ENCODE results near the gene EFNA1.

The EFNA1 gene

GRCh38 chr1:155127105-155127966 lies at the start of gene EFNA1:
Gene EFNA1, plus strand, starts transcription at chr1:155127876. Its CDS starts 102 bp downstream, at chr1:155127978.
- no peak for DNase-seq (ENCODE audit: low read depth in 2 of 2)

DNA sequence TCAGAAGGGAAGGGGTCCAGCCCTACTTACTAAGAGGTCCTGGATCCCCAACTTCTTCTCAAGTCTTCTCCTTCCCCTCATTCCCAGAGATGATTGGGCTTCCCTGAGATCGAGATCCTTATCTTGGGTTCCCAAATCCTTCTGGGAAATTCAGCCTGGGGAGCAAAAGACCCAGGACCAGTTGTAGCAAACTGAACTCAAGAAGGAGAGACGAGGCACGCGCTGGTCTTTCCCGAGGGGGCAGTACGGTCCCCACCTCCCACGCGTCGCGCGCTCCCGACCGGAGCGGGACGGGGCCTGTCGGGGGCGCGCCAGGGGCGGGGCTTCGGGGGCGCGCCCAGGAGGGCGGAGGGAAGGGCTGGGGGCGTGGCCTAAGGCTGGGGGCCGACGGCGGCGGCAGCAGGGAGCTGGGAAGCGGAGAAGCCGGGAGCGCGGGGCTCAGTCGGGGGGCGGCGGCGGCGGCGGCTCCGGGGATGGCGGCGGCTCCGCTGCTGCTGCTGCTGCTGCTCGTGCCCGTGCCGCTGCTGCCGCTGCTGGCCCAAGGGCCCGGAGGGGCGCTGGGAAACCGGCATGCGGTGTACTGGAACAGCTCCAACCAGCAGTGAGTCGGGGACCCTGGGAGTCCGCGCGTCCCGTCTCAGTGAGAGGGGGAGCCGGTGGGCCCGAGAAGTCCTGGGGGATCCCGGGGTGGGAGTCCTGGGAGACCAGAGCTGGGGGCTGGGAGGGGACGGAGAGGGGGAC lies 49.0 kb upstream of the EFNA1 start, which contains the start of gene EFNA3:
EFNA3 (plus strand) TSS at position 369 of the 741 bp plus-strand sequence; CDS start at position 474, 105 bp downstream.
- no peak for DNase-seq (ENCODE audit: low read depth in 2 of 2)

DNA sequence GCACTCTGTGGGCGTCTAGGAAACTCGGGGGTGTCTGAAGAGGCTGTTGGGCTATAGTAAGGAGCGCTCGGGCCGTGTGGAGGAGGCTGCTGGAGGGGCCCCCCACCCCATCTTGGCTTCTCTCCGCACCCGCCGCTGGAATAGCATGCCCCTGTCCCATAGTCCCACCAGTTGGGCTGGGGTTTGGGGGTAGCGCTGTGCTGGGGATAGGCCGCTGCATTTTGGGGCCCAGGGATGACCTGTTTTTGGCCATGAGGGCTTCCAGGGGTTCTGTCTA lies 48.5 kb upstream of the EFNA1 start:
- DNase-seq (ENCODE audit: low read depth in 2 of 2), result no peak

- no peak for DNase-seq (ENCODE audit: low read depth in 2 of 2)
Observed at GRCh38 chr1:155079487-155080311, 48.0 kb upstream of the EFNA1 start.

GRCh38 chr1:155080312-155081228 lies 47.1 kb upstream of the EFNA1 start:
- DNase-seq (ENCODE audit: low read depth in 2 of 2), result no peak

DNA sequence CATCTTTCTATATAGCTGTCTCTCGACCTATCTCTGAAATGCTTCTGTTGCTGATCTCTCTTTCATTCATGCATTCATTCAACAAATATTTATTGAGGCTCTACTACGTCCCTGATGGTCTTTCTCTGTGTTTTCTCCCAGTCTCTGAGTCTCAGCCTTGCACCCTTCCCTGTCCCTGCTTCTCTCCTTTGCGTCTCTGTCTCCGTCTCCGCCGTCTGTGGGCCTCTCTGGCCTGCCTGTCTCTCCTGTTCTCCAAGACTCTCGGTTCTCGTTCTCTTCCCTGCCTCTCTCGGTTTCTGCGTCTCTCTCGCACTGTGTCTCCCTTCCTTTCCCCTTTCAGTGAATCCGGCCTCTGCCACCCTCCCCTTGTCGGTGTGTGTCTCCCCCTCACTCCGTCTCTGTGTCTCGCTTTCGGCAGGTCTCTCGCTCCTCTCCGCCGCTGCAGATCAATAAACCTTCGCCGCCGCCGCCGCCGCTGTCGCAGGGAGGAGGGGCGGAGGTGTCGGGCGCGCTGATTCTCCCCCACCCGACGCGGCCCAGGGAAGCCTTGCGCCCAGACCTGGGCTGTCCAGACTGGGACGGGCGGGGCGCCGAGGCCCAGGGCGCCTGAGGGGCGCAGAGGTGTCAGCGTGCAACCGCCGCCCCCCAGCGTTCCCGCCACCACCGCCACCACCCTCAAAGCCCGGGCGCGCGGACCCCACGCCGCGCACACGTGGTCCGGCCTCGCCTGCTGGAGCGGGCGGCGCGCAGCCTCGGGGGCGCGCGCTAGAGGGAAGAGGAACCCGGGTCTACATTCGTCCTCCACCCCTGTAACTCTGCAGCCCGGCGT lies 46.0 kb upstream of the EFNA1 start:
- no peak for DNase-seq (ENCODE audit: low read depth in 2 of 2)

- DNase-seq (ENCODE audit: low read depth in 2 of 2), result no peak
Observed at GRCh38 chr1:155082301-155083051, 45.2 kb upstream of the EFNA1 start.

- DNase-seq (ENCODE audit: low read depth in 2 of 2), result no peak
Observed at GRCh38 chr1:155083052-155083541, 44.6 kb upstream of the EFNA1 start.

GRCh38 chr1:155083865-155084721 lies 43.6 kb upstream of the EFNA1 start:
- no peak for DNase-seq (ENCODE audit: low read depth in 2 of 2)

GRCh38 chr1:155084722-155085503 lies 42.8 kb upstream of the EFNA1 start:
- DNase-seq (ENCODE audit: low read depth in 2 of 2), result peak; percentile 86 to 87

- no peak for DNase-seq (ENCODE audit: low read depth in 2 of 2)
Observed at GRCh38 chr1:155085504-155086127, 42.1 kb upstream of the EFNA1 start.

DNA sequence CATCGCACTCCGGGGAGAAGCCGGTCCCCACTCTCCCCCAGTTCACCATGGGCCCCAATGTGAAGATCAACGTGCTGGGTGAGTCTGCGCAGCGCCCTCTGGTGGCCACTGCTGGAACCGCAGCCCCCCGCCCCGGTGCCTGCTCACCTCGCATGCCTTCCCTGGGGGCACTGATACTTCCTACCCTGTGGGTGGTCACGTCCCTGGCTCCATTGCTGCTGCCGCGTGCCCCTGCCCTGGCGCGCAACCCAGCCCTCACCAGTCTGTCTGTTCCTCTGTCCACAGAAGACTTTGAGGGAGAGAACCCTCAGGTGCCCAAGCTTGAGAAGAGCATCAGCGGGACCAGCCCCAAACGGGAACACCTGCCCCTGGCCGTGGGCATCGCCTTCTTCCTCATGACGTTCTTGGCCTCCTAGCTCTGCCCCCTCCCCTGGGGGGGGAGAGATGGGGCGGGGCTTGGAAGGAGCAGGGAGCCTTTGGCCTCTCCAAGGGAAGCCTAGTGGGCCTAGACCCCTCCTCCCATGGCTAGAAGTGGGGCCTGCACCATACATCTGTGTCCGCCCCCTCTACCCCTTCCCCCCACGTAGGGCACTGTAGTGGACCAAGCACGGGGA lies 41.4 kb upstream of the EFNA1 start:
- no peak for DNase-seq (ENCODE audit: low read depth in 2 of 2)

DNA sequence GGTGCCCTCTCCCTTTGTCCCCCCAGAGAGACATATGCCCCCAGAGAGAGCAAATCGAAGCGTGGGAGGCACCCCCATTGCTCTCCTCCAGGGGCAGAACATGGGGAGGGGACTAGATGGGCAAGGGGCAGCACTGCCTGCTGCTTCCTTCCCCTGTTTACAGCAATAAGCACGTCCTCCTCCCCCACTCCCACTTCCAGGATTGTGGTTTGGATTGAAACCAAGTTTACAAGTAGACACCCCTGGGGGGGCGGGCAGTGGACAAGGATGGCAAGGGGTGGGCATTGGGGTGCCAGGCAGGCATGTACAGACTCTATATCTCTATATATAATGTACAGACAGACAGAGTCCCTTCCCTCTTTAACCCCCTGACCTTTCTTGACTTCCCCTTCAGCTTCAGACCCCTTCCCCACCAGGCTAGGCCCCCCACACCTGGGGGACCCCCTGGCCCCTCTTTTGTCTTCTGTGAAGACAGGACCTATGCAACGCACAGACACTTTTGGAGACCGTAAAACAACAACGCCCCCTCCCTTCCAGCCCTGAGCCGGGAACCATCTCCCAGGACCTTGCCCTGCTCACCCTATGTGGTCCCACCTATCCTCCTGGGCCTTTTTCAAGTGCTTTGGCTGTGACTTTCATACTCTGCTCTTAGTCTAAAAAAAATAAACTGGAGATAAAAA lies 40.7 kb upstream of the EFNA1 start:
- no peak for DNase-seq (ENCODE audit: low read depth in 2 of 2)

GRCh38 chr1:155091071-155092051 lies 36.3 kb upstream of the EFNA1 start:
- DNase-seq (ENCODE audit: low read depth in 2 of 2), result no peak

DNA sequence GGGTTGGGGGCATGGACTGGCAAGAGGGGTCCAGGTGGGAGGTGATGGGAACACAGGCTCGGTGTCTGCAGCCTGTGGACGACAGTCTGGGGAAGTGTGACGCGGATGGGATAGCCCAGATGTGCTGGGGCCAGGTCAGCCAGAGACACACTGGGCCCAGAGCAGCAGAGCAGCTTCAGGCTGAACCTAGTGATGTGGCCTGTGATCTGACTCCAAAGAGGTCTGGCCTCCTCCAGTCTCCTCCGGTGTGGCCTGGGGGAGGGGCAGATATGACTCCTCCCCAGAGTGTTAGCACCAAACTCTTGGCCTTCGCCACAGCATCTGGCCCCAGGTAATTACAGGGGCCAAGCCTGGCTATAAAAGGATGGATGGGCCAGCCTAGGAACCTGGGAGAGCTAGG lies 35.5 kb upstream of the EFNA1 start:
- no peak for DNase-seq (ENCODE audit: low read depth in 2 of 2)
